H1 (cell line): ENCODE data around the gene C1orf185. TPM values are rescaled to one million over a fixed set of nuclear protein-coding genes. Genes with fewer than 3 reads are reported as not detected.

Source experiments
- CTCF ChIA-PET: fragments of 300-600 bp; sonication (Branson Sonifier 250); formaldehyde crosslinking; loops from one replicate; lab custom pipeline; 2021; ENCODE audit not compliant: partially characterized antibody; lab: Charles Lee
- POLR2A ChIA-PET: fragments of 300-600 bp; sonication (Branson Sonifier 250); formaldehyde crosslinking; loops from one replicate; lab custom pipeline; 2021; ENCODE audit warnings: inconsistent platforms; ENCODE audit not compliant: partially characterized antibody; lab: Charles Lee
- DNase-seq, 2 experiments: peaks; one replicate each; pipeline versions ENCODE4 v3.0.0 to v3.0.0-alpha.2; 2010 to 2022; ENCODE audit warnings: low spot score in 2 of 2, low read depth in 1 of 2, mixed read lengths in 1 of 2
- FAIRE-seq: peaks from 2 replicates; lab custom pipeline; 2011; peaks lifted over from hg19 to GRCh38; lab: Jason Lieb, UNC
- H2AFZ ChIP-seq: 2 replicates; pipeline ENCODE4 v1.8.1; 2012; ENCODE audit warnings: low read length, inconsistent platforms
- H2AK5ac ChIP-seq: 2 replicates; pipeline ENCODE4 v1.6.1; 2013; ENCODE audit warnings: low read depth, low read length
- H2BK120ac ChIP-seq: replicated peaks from 2 replicates; pipeline ENCODE3; 2013; ENCODE audit warnings: low read depth, low read length, inconsistent platforms
- H2BK12ac ChIP-seq: 2 replicates; pipeline ENCODE4 v1.6.1; 2013; ENCODE audit warnings: low read depth, low read length
- H2BK15ac ChIP-seq: 2 replicates; pipeline ENCODE4 v1.6.1; 2013; ENCODE audit warnings: low read length
- H2BK20ac ChIP-seq: 2 replicates; pipeline ENCODE4 v1.6.1; 2013; ENCODE audit warnings: low read length
- H2BK5ac ChIP-seq: 2 replicates; pipeline ENCODE4 v1.6.1; 2013; ENCODE audit warnings: low read depth, low read length
- H3K14ac ChIP-seq: 2 replicates; pipeline ENCODE4 v1.6.1; 2013; ENCODE audit warnings: inconsistent platforms; ENCODE audit not compliant: insufficient read length
- H3K18ac ChIP-seq: 2 replicates; pipeline ENCODE4 v1.6.1; 2013; ENCODE audit warnings: low read length; ENCODE audit errors: extremely low read depth
- H3K23ac ChIP-seq: 2 replicates; pipeline ENCODE4 v1.6.1; 2013; ENCODE audit warnings: inconsistent platforms; ENCODE audit not compliant: insufficient read length
- H3K23me2 ChIP-seq: 2 replicates; pipeline ENCODE4 v1.6.1; 2013; ENCODE audit warnings: low read depth, low read length
- H3K27ac ChIP-seq: 2 replicates; pipeline ENCODE4 v1.6.1; 2011; ENCODE audit warnings: low read depth, low read length, inconsistent platforms
- H3K27me3 ChIP-seq, 4 experiments: replicated peaks in 1 of 4; 1 replicate in 1 of 4; 2 replicates in 3 of 4; pipeline versions ENCODE4 v1.6.1 to v1.8.1; 2011 to 2013; ENCODE audit warnings: low read length in 3 of 4, mild to moderate bottlenecking in 3 of 4, inconsistent platforms in 2 of 4, mixed read lengths in 2 of 4, moderate library complexity in 1 of 4; ENCODE audit not compliant: control insufficient read depth in 3 of 4, insufficient read depth in 3 of 4; ENCODE audit errors: extremely low read depth in 1 of 4
- H3K36me3 ChIP-seq, 4 experiments: 2 replicates each; pipeline versions ENCODE4 v1.6.1 to v1.8.1; 2011 to 2013; ENCODE audit warnings: mild to moderate bottlenecking in 4 of 4, low read length in 3 of 4, moderate library complexity in 2 of 4, control low read depth in 1 of 4, inconsistent platforms in 1 of 4; ENCODE audit not compliant: insufficient read depth in 4 of 4, control insufficient read depth in 2 of 4
- H3K4ac ChIP-seq: replicated peaks from 2 replicates; pipeline ENCODE3; 2013; ENCODE audit warnings: low read length, low read depth, mixed read lengths, inconsistent platforms; ENCODE audit not compliant: insufficient read length
- H3K4me1 ChIP-seq, 4 experiments: replicated peaks in 1 of 4; 1 replicate in 1 of 4; 2 replicates in 3 of 4; pipeline versions ENCODE4 v1.6.1 to v1.8.1; 2011 to 2013; ENCODE audit warnings: low read length in 3 of 4, inconsistent platforms in 2 of 4, mixed read lengths in 1 of 4; ENCODE audit not compliant: insufficient read depth in 4 of 4, control insufficient read depth in 3 of 4
- H3K4me2 ChIP-seq, 2 experiments: 2 replicates each; pipeline versions ENCODE4 v1.6.1 to v1.8.1; 2011 to 2013; ENCODE audit warnings: low read depth in 2 of 2, low read length in 2 of 2, control low read depth in 1 of 2, inconsistent platforms in 1 of 2, mild to moderate bottlenecking in 1 of 2; ENCODE audit not compliant: insufficient read depth in 1 of 2
- H3K4me3 ChIP-seq, 4 experiments: fragments of 200-600, 300-600 bp in 1 of 4; sonication (generic), shearing (Covaris generic), sonication (Bioruptor Twin) in 1 of 4; 2 replicates each; pipeline versions ENCODE4 v1.5.1 to v1.8.1; 2011 to 2016; ENCODE audit warnings: low read length in 4 of 4, low read depth in 3 of 4, control low read depth in 2 of 4, inconsistent platforms in 2 of 4, mild to moderate bottlenecking in 2 of 4, mixed read lengths in 1 of 4, moderate library complexity in 1 of 4; ENCODE audit not compliant: insufficient read depth in 2 of 4; ENCODE audit errors: extremely low read depth in 1 of 4
- H3K56ac ChIP-seq: replicated peaks from 2 replicates; pipeline ENCODE3; 2013; ENCODE audit warnings: low read depth, mild to moderate bottlenecking, mixed read lengths, low read length, inconsistent platforms; ENCODE audit not compliant: insufficient read length
- H3K79me1 ChIP-seq: 2 replicates; pipeline ENCODE4 v1.6.1; 2013; ENCODE audit warnings: low read depth, low read length, control low read depth
- H3K79me2 ChIP-seq, 2 experiments: 2 replicates each; pipeline versions ENCODE4 v1.6.1 to v1.8.1; 2012 to 2013; ENCODE audit warnings: low read length in 2 of 2, mild to moderate bottlenecking in 2 of 2, inconsistent platforms in 1 of 2; ENCODE audit not compliant: insufficient read depth in 2 of 2, control insufficient read depth in 1 of 2
- H3K9ac ChIP-seq, 4 experiments: replicated peaks in 1 of 4; 1 replicate in 1 of 4; 2 replicates in 3 of 4; pipeline versions ENCODE4 v1.6.1 to v1.8.1; 2011 to 2013; ENCODE audit warnings: low read depth in 3 of 4, low read length in 3 of 4, control low read depth in 2 of 4, mild to moderate bottlenecking in 2 of 4, moderate library complexity in 2 of 4, inconsistent platforms in 1 of 4; ENCODE audit errors: extremely low read depth in 1 of 4
- H3K9me3 ChIP-seq, 2 experiments: 2 replicates each; pipeline versions ENCODE4 v1.6.1 to v1.8.1; 2012 to 2013; ENCODE audit warnings: mild to moderate bottlenecking in 2 of 2, moderate library complexity in 2 of 2, control low read depth in 1 of 2, inconsistent platforms in 1 of 2, low read depth in 1 of 2, low read length in 1 of 2, mixed read lengths in 1 of 2; ENCODE audit not compliant: insufficient read depth in 2 of 2
- H4K20me1 ChIP-seq, 2 experiments: replicated peaks in 1 of 2; 2 replicates each; pipeline versions ENCODE3 to v1.8.1; 2011 to 2013; ENCODE audit warnings: inconsistent platforms in 2 of 2, low read length in 2 of 2, mild to moderate bottlenecking in 1 of 2; ENCODE audit not compliant: insufficient read depth in 2 of 2, control insufficient read depth in 1 of 2
- H4K5ac ChIP-seq: 2 replicates; pipeline ENCODE4 v1.6.1; 2013; ENCODE audit warnings: low read length, low read depth, mixed read lengths, inconsistent platforms; ENCODE audit not compliant: insufficient read length
- H4K8ac ChIP-seq: 2 replicates; pipeline ENCODE4 v1.8.0; 2013; ENCODE audit warnings: mild to moderate bottlenecking, moderate library complexity, low read length, inconsistent platforms; ENCODE audit not compliant: insufficient read depth; ENCODE audit errors: extremely low read depth
- H4K91ac ChIP-seq: replicated peaks from 2 replicates; pipeline ENCODE3; 2013; ENCODE audit warnings: low read length, mixed read lengths, inconsistent platforms; ENCODE audit not compliant: insufficient read length
- ASH2L ChIP-seq: fragments of 200-600, 300-600 bp; sonication (generic); IDR thresholded peaks from one replicate; pipeline ENCODE4 v1.7.1; 2017; ENCODE audit warnings: low read length
- ATF2 ChIP-seq: IDR thresholded peaks from 2 replicates; pipeline ENCODE4 v1.6.1; 2012; ENCODE audit warnings: low read length, inconsistent platforms
- BRCA1 ChIP-seq: IDR thresholded peaks from 2 replicates; pipeline ENCODE4 v1.6.1; 2012; ENCODE audit warnings: low read depth, low read length, improper control_type of control experiment
- CBX8 ChIP-seq: fragments of 300-800, 300-1000 bp; sonication (generic); IDR thresholded peaks from 2 replicates; pipeline ENCODE4 v1.7.1; 2016; ENCODE audit warnings: low read depth, low read length, borderline replicate concordance
- USF2 ChIP-seq: IDR thresholded peaks from 2 replicates; pipeline ENCODE4 v1.6.1; 2011; ENCODE audit warnings: low read length, improper control_type of control experiment
- polyA plus RNA-seq, 7 experiments: library from polyadenylated mRNA; depleted of rRNA in 3 of 7; stranded (reverse) in 5 of 7; unstranded in 2 of 7; fragments of >200 nt in 5 of 7; fragments of 200-250 nt in 2 of 7; gene quantifications; 1 replicate in 5 of 7; 2 replicates in 1 of 7; 4 replicates in 1 of 7; pipeline versions ENCODE4 v1.2.1 to v1.2.3, GENCODE V29; 2011 to 2013; ENCODE audit warnings: missing spikeins in 2 of 7, mixed read lengths in 2 of 7
- total RNA-seq: library from RNA; stranded (reverse); fragmentation: NEBNext Ultra II Directional; extraction: Animal tissue kit (Norgen Biotek cat#: 25700); gene quantifications from 2 replicates; pipeline ENCODE4 v1.2.1, GENCODE V29; 2021

Gene C1orf185
- total and polyA plus RNA-seq, 2 of the 8 experiments (the other 6 are each of a cell fraction or from before 2014, with no cell fraction given): not detected

GRCh38 chr1:51165540-51165939, 63.5 kb downstream of the C1orf185 start:
- H4K5ac ChIP-seq: no peak overlapping the region
- no peaks in the 10 kb centered on the region for H3K23me2 ChIP-seq
- no peaks in the 10 kb centered on the region for H3K4me1 ChIP-seq
- H2BK12ac ChIP-seq: no peak overlapping the region
- POLR2A ChIA-PET: no interaction called here
- no peak overlapping the region for H2AK5ac ChIP-seq
- H4K20me1 ChIP-seq: no peaks in the 10 kb centered on the region
- H3K36me3 ChIP-seq: no peaks in the 10 kb centered on the region
- FAIRE-seq (no peak), DNase-seq (no peak)
- no peak overlapping the region for H3K4me2 ChIP-seq
- H3K79me2 ChIP-seq: no peaks in the 10 kb centered on the region
- H2BK20ac ChIP-seq: no peak overlapping the region
- no peak overlapping the region for H2BK5ac ChIP-seq
- no peak overlapping the region for H3K23ac ChIP-seq
- H3K27me3 ChIP-seq: no peaks in the 10 kb centered on the region
- CTCF ChIA-PET: interaction anchor here (0.7 to 1.5 kb wide), 2 partner anchors 26 to 1019 kb away, joined by 3 to 4 read pairs; no protein-coding TSS in a partner anchor
- H3K27ac ChIP-seq: no peak overlapping the region
- no peak overlapping the region for H2AFZ ChIP-seq
- H3K9me3 ChIP-seq: no peaks in the 10 kb centered on the region; a peak in 1 of 4 replicates
- H2BK15ac ChIP-seq: no peak overlapping the region
- no peaks in the 10 kb centered on the region for H3K79me1 ChIP-seq
- no peak overlapping the region for H4K91ac ChIP-seq
- no peak overlapping the region for H3K56ac ChIP-seq
- no peak overlapping the region for H4K8ac ChIP-seq
- no peak overlapping the region for H3K4ac ChIP-seq
- no peak overlapping the region for H2BK120ac ChIP-seq
- no peak overlapping the region for H3K4me3 ChIP-seq
- no peak overlapping the region for H3K18ac ChIP-seq
- H3K14ac ChIP-seq: no peak overlapping the region
- no peak overlapping the region for H3K9ac ChIP-seq
- TF ChIP-seq ATF2 (no peak), ASH2L (no peak), BRCA1 (no peak), CBX8 (no peak), USF2 (no peak)
